ENCODE measurements around the gene PTGER3.

- TF ChIP-seq FOXA1 (IDR thresholded peaks at IDR 0.05) (no peak), ARNT (IDR thresholded peaks at IDR 0.05) (no peak)
These were observed 6.7 kb upstream of the PTGER3 start for GRCh38 chr1:71054281-71054731.
